ENCODE data around the gene B4GALT1. TPM values are rescaled to one million over a fixed set of nuclear protein-coding genes. Genes with fewer than 3 reads are reported as not detected.
A peak's percentile ranks its signal among the peaks of the same experiment; 100 is the strongest.

B4GALT1 gene
- total and polyA plus RNA-seq, 2 donors (not counting 1 experiment from before 2014, with no cell fraction given): 24.1 to 64.8 TPM

- no peak for DNase-seq (ENCODE audit: low read depth in 2 of 2)
- Histone ChIP-seq H3K27me3 (ENCODE audit: control insufficient read depth, insufficient read depth, low read length) (no peaks in the 10 kb centered on the region), H2AFZ (ENCODE audit: low read length) (no peak overlapping the region), H4K20me1 (ENCODE audit: control insufficient read depth, extremely low read depth, insufficient read depth, low read length) (no peaks in the 10 kb centered on the region), H3K4me1 (ENCODE audit: control insufficient read depth, extremely low read depth, insufficient read depth, low read length) (peaks cover 11% of the 10 kb centered on the region), H3K36me3 (ENCODE audit: control insufficient read depth, insufficient read depth, low read length) (no peaks in the 10 kb centered on the region), H3K9ac (ENCODE audit: insufficient read depth, low read length) (no peak overlapping the region), H3K4me3 (replicated peaks in 1 of 4; ENCODE audit: control extremely low read depth in 1 of 4, insufficient read depth in 1 of 4, low read depth in 3 of 4, low read length in 4 of 4) (no peak overlapping the region), H3K79me2 (ENCODE audit: control insufficient read depth, insufficient read depth, low read length) (peaks cover 57% of the 10 kb centered on the region), H3K4me2 (ENCODE audit: extremely low read depth, insufficient read depth, low read length) (no peak overlapping the region), H3K27ac (ENCODE audit: insufficient read depth, low read length) (no peak overlapping the region), H3K9me3 (ENCODE audit: control insufficient read depth, insufficient read depth, low read depth, low read length) (no peaks in the 10 kb centered on the region)
- TF ChIP-seq EZH2 (IDR thresholded peaks at IDR 0.05; ENCODE audit: low read length, missing control alignments) (no peak), CTCF (conservative IDR thresholded peaks at IDR 0.05 in 1 of 2, IDR thresholded peaks at IDR 0.05 in 1 of 2; ENCODE audit: low read depth in 1 of 2, low read length in 2 of 2) (no peak)
These were observed 22.6 kb downstream of the B4GALT1 start for GRCh38 chr9:33144551-33144950.

GRCh38 chr9:33143241-33143661, 23.9 kb downstream of the B4GALT1 start:
- peaks cover 2% of the 10 kb centered on the region for H3K36me3 ChIP-seq (ENCODE audit: control insufficient read depth, insufficient read depth, low read length)
- H3K9ac ChIP-seq (ENCODE audit: insufficient read depth, low read length): no peak overlapping the region
- H3K79me2 ChIP-seq (ENCODE audit: control insufficient read depth, insufficient read depth, low read length): peaks cover 57% of the 10 kb centered on the region
- peaks cover 17% of the 10 kb centered on the region for H3K4me1 ChIP-seq (ENCODE audit: control insufficient read depth, extremely low read depth, insufficient read depth, low read length)
- TF ChIP-seq EZH2 (IDR thresholded peaks at IDR 0.05; ENCODE audit: low read length, missing control alignments) (no peak), CTCF (conservative IDR thresholded peaks at IDR 0.05 in 1 of 2, IDR thresholded peaks at IDR 0.05 in 1 of 2; ENCODE audit: low read depth in 1 of 2, low read length in 2 of 2) (no peak)
- no peaks in the 10 kb centered on the region for H3K9me3 ChIP-seq (ENCODE audit: control insufficient read depth, insufficient read depth, low read depth, low read length)
- H3K27ac ChIP-seq (ENCODE audit: insufficient read depth, low read length): no peak overlapping the region
- H4K20me1 ChIP-seq (ENCODE audit: control insufficient read depth, extremely low read depth, insufficient read depth, low read length): no peaks in the 10 kb centered on the region
- H3K27me3 ChIP-seq (ENCODE audit: control insufficient read depth, insufficient read depth, low read length): no peaks in the 10 kb centered on the region
- H3K4me3 ChIP-seq (replicated peaks in 1 of 4; ENCODE audit: control extremely low read depth in 1 of 4, insufficient read depth in 1 of 4, low read depth in 3 of 4, low read length in 4 of 4): no peak overlapping the region
- H2AFZ ChIP-seq (ENCODE audit: low read length): no peak overlapping the region
- DNase-seq (ENCODE audit: low read depth in 2 of 2): peak; percentile 66 to 83
- no peak overlapping the region for H3K4me2 ChIP-seq (ENCODE audit: extremely low read depth, insufficient read depth, low read length)

- H3K36me3 ChIP-seq (ENCODE audit: control insufficient read depth, insufficient read depth, low read length): peaks cover 2% of the 10 kb centered on the region
- no peak overlapping the region for H2AFZ ChIP-seq (ENCODE audit: low read length)
- no peak overlapping the region for H3K4me3 ChIP-seq (replicated peaks in 1 of 4; ENCODE audit: control extremely low read depth in 1 of 4, insufficient read depth in 1 of 4, low read depth in 3 of 4, low read length in 4 of 4)
- H4K20me1 ChIP-seq (ENCODE audit: control insufficient read depth, extremely low read depth, insufficient read depth, low read length): no peaks in the 10 kb centered on the region
- no peak overlapping the region for H3K9ac ChIP-seq (ENCODE audit: insufficient read depth, low read length)
- H3K79me2 ChIP-seq (ENCODE audit: control insufficient read depth, insufficient read depth, low read length): peaks cover 57% of the 10 kb centered on the region
- H3K4me1 ChIP-seq (ENCODE audit: control insufficient read depth, extremely low read depth, insufficient read depth, low read length): peaks cover 17% of the 10 kb centered on the region
- no peak overlapping the region for H3K4me2 ChIP-seq (ENCODE audit: extremely low read depth, insufficient read depth, low read length)
- no peaks in the 10 kb centered on the region for H3K9me3 ChIP-seq (ENCODE audit: control insufficient read depth, insufficient read depth, low read depth, low read length)
- TF ChIP-seq CTCF (conservative IDR thresholded peaks at IDR 0.05 in 1 of 2, IDR thresholded peaks at IDR 0.05 in 1 of 2; ENCODE audit: low read depth in 1 of 2, low read length in 2 of 2): no peak
- no peak overlapping the region for H3K27ac ChIP-seq (ENCODE audit: insufficient read depth, low read length)
- no peak for DNase-seq (ENCODE audit: low read depth in 2 of 2)
- no peaks in the 10 kb centered on the region for H3K27me3 ChIP-seq (ENCODE audit: control insufficient read depth, insufficient read depth, low read length)
These were observed 24.6 kb downstream of the B4GALT1 start for GRCh38 chr9:33142535-33142934.
